HG03095 (cell line): Measurements from ENCODE around the gene ZNF407.
"Not testable (repeated sequence)": the region's sequence is repeated elsewhere in the genome, so short reads cannot be mapped to it uniquely, and the experiment has no call there.

Source experiments
- ATAC-seq: cut with Tn5 transposase; IDR thresholded peaks from one replicate; pipeline ENCODE4 v1.9.1; 2021; ENCODE audit warnings: moderate library complexity; ENCODE audit not compliant: unreplicated experiment

ZNF407 gene

GRCh38 chr18:74951165-74951760, 353.6 kb downstream of the ZNF407 start:
- peak; percentile 53 for ATAC-seq

- ATAC-seq: no peak
Observed at GRCh38 chr18:74957588-74958224, 360.0 kb downstream of the ZNF407 start.

- no peak for ATAC-seq
Observed at GRCh38 chr18:74959216-74959615, 361.5 kb downstream of the ZNF407 start.

- no peak for ATAC-seq
Observed at GRCh38 chr18:74961596-74961995, 363.9 kb downstream of the ZNF407 start.

GRCh38 chr18:74963820-74964446, 366.3 kb downstream of the ZNF407 start:
- ATAC-seq: peak; percentile 85

- ATAC-seq: no peak
Observed at GRCh38 chr18:74965682-74966081, 368.0 kb downstream of the ZNF407 start.

GRCh38 chr18:74967438-74967837, 369.8 kb downstream of the ZNF407 start:
- no peak for ATAC-seq

GRCh38 chr18:74967979-74968378, 370.3 kb downstream of the ZNF407 start:
- no peak for ATAC-seq

GRCh38 chr18:74971358-74971757, 373.7 kb downstream of the ZNF407 start:
- ATAC-seq: not testable (repeated sequence)

- not testable (repeated sequence) for ATAC-seq
Observed at GRCh38 chr18:74971776-74972175, 374.1 kb downstream of the ZNF407 start.

GRCh38 chr18:74972354-74972753, 374.7 kb downstream of the ZNF407 start:
- ATAC-seq: no peak

- no peak for ATAC-seq
Observed at GRCh38 chr18:74975001-74975400, 377.3 kb downstream of the ZNF407 start.

- no peak for ATAC-seq
Observed at GRCh38 chr18:74976331-74976909, 378.8 kb downstream of the ZNF407 start.

- ATAC-seq: no peak
Observed at GRCh38 chr18:74977041-74977440, 379.4 kb downstream of the ZNF407 start.

- ATAC-seq: no peak
Observed at GRCh38 chr18:74980669-74981068, 383.0 kb downstream of the ZNF407 start.

GRCh38 chr18:74981476-74981875, 383.8 kb downstream of the ZNF407 start:
- no peak for ATAC-seq

- ATAC-seq: no peak
Observed at GRCh38 chr18:74982946-74983635, 385.4 kb downstream of the ZNF407 start.

- no peak for ATAC-seq
Observed at GRCh38 chr18:74989134-74989533, 391.5 kb downstream of the ZNF407 start.

- ATAC-seq: no peak
Observed at GRCh38 chr18:74990563-74991081, 393.0 kb downstream of the ZNF407 start.

- peak; percentile 74 for ATAC-seq
Observed at GRCh38 chr18:74994502-74995418, 397.1 kb downstream of the ZNF407 start.
